Endothelial cell of umbilical vein (primary cell): ENCODE results near the gene ICAM5.

Experiments
- EZH2 ChIP-seq: IDR thresholded peaks from 2 replicates; pipeline ENCODE4 v1.6.1; 2012; ENCODE audit warnings: borderline replicate concordance, low read depth, mild to moderate bottlenecking, moderate library complexity, low read length, inconsistent platforms; ENCODE audit not compliant: severe bottlenecking
- POLR2A ChIP-seq: IDR thresholded peaks from 2 replicates; pipeline ENCODE4 v1.6.1; 2012; ENCODE audit warnings: low read depth, mild to moderate bottlenecking, control low read depth, low read length
- POLR2AphosphoS5 ChIP-seq: IDR thresholded peaks from 2 replicates; pipeline ENCODE4 v1.6.1; 2012; ENCODE audit warnings: low read depth, mild to moderate bottlenecking, control low read depth, low read length, moderate library complexity; ENCODE audit not compliant: insufficient read depth
- TF ChIP-seq, protein P1 (sequence below), 2 donors: IDR thresholded peaks; 1 replicate in 1 of 2; 2 replicates in 1 of 2; pipeline ENCODE4 v1.5.1; 2011; ENCODE audit warnings: low read length in 2 of 2, mild to moderate bottlenecking in 2 of 2, moderate library complexity in 2 of 2, control low read depth in 1 of 2, inconsistent platforms in 1 of 2, low read depth in 1 of 2; ENCODE audit not compliant: insufficient read depth in 1 of 2; ENCODE audit errors: extremely low read depth in 1 of 2

DNA sequence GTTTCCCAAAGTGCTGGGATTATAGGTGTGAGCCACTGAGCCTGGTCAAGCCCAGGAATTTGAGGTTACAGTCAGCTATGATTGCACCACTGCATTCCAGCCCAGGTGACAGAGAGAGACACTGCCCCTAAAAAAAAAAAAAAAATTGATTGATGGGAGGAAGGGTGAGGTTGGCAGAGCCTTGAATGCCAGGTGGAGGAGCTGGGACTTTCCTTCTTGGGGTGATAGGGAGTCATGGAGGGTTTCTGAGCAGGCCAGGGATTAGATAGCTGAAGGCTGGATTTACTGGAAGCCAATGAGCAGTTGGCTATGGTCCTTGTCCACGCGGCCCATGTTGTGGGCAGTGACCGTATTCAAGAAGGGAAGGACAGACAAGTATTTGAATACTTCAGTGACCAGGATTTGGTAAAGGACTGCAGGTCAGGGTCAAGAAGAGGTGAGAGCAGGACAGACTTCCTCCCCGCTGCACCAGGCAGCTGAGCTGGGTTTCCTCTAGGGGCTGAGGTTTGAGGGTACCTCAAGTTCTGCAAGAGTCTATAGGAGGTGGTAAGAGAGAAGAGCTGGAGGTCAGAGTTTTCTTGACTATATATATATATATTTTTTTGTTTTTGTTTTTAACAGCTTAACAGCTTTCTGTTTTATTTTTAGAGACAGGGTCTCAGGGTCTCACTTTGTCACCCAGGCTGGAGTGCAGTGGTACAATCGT, 9.9 kb upstream of the ICAM5 start:
- TF ChIP-seq, protein P1, sequence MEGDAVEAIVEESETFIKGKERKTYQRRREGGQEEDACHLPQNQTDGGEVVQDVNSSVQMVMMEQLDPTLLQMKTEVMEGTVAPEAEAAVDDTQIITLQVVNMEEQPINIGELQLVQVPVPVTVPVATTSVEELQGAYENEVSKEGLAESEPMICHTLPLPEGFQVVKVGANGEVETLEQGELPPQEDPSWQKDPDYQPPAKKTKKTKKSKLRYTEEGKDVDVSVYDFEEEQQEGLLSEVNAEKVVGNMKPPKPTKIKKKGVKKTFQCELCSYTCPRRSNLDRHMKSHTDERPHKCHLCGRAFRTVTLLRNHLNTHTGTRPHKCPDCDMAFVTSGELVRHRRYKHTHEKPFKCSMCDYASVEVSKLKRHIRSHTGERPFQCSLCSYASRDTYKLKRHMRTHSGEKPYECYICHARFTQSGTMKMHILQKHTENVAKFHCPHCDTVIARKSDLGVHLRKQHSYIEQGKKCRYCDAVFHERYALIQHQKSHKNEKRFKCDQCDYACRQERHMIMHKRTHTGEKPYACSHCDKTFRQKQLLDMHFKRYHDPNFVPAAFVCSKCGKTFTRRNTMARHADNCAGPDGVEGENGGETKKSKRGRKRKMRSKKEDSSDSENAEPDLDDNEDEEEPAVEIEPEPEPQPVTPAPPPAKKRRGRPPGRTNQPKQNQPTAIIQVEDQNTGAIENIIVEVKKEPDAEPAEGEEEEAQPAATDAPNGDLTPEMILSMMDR (IDR thresholded peaks at IDR 0.05; ENCODE audit: extremely low read depth in 1 of 2, insufficient read depth in 1 of 2, low read depth in 1 of 2, low read length in 2 of 2) = no peak
- no peak for TF ChIP-seq POLR2A
- TF ChIP-seq POLR2AphosphoS5 = no peak
- no peak for TF ChIP-seq EZH2
